Measurements from ENCODE around the gene RPS21. TPM values are rescaled to one million over a fixed set of nuclear protein-coding genes. Genes with fewer than 3 reads are reported as not detected.

RPS21 gene
- total and polyA plus RNA-seq, 2 of the 13 experiments (the other 11 are each of a cell fraction or from before 2014, with no cell fraction given), result 2,647 to 11,063 TPM

- peak; percentile 87 for TF ChIP-seq MTERF4 (CRISPR knock-in tag; IDR thresholded peaks at IDR 0.05)
- no peak; the same call in 1 of the 2 replicates for TF ChIP-seq SRY (CRISPR knock-in tag; IDR thresholded peaks at IDR 0.05)
- TF ChIP-seq SP5 (CRISPR knock-in tag; IDR thresholded peaks at IDR 0.05; ENCODE audit: borderline replicate concordance, low read depth), result peak; percentile 86
- 0 out of 2 replicates have a peak, but pooled peaks have one; percentile 18 for TF ChIP-seq REPIN1 (CRISPR knock-in tag; IDR thresholded peaks at IDR 0.05; ENCODE audit: borderline replicate concordance, low read depth)
- peak; percentile 59; the same call in 1 of the 2 replicates for TF ChIP-seq ZNF770 (CRISPR knock-in tag; IDR thresholded peaks at IDR 0.05)
- peak; percentile 57 for TF ChIP-seq PHF20 (CRISPR knock-in tag; IDR thresholded peaks at IDR 0.05)
- TF ChIP-seq NR3C1 (CRISPR knock-in tag; IDR thresholded peaks at IDR 0.05), result no peak; the same call in 1 of the 2 replicates
- no peak for TF ChIP-seq CEBPZ (IDR thresholded peaks at IDR 0.05; ENCODE audit: low read length)
- TF ChIP-seq HDAC2 (CRISPR knock-in tag; IDR thresholded peaks at IDR 0.05), result peak; percentile 56
- no peak for TF ChIP-seq SOX6 (IDR thresholded peaks at IDR 0.05)
- peak; percentile 61 for TF ChIP-seq SOX6 (CRISPR knock-in tag; IDR thresholded peaks at IDR 0.05)
- TF ChIP-seq HINFP (CRISPR knock-in tag; IDR thresholded peaks at IDR 0.05; ENCODE audit: low read depth), result no peak
- TF ChIP-seq RAD51 (IDR thresholded peaks at IDR 0.05; ENCODE audit: borderline replicate concordance), result no peak
- TF ChIP-seq ZNF740 (CRISPR knock-in tag; IDR thresholded peaks at IDR 0.05), result 0 out of 2 replicates have a peak, but pooled peaks have one; percentile 46
- TF ChIP-seq SIX1 (CRISPR knock-in tag; IDR thresholded peaks at IDR 0.05; ENCODE audit: borderline replicate concordance), result no peak
- peak; percentile 92; the same call in 1 of the 2 replicates for TF ChIP-seq ZFP90 (CRISPR knock-in tag; IDR thresholded peaks at IDR 0.05; ENCODE audit: borderline replicate concordance)
- TF ChIP-seq RBM22 (optimal IDR thresholded peaks at IDR 0.05; ENCODE audit: low read length), result no peak
- 0 out of 2 replicates have a peak, but pooled peaks have one; percentile 15 for TF ChIP-seq ZNF550 (CRISPR knock-in tag; IDR thresholded peaks at IDR 0.05; ENCODE audit: borderline replicate concordance)
- 0 out of 2 replicates have a peak, but pooled peaks have one; percentile 24 for TF ChIP-seq KLF6 (CRISPR knock-in tag; IDR thresholded peaks at IDR 0.05)
- TF ChIP-seq E2F5 (CRISPR knock-in tag; conservative IDR thresholded peaks at IDR 0.05), result 0 out of 2 replicates have a peak, but pooled peaks have one; percentile 10
Measured at GRCh38 chr20:62366370-62367135, 20.4 kb upstream of the RPS21 start (continued).

All from HepG2 (cell line).